Natural killer cell (primary cell): ENCODE data around the gene PMFBP1. TPM values are rescaled to one million over a fixed set of nuclear protein-coding genes. Genes with fewer than 3 reads are reported as not detected.

Experiments
- ATAC-seq, 3 donors: fragments of 150-1000 bp in 2 of 3; fragments of 200-7000 bp in 1 of 3; cut with Tn5 transposase; 1 replicate in 1 of 3; 2 replicates in 2 of 3; pipeline ENCODE4 v1.10.0; 2021; ENCODE audit warnings: mild to moderate bottlenecking in 2 of 3, moderate library complexity in 2 of 3
- DNase-seq, 2 donors: peaks; one replicate each; pipeline versions ENCODE4 v3.0.0 to v3.0.0-alpha.2; 2013 to 2021; ENCODE audit warnings: mixed read lengths in 1 of 2
- H3K27ac ChIP-seq: one replicate; pipeline ENCODE4 v1.5.1; 2013; ENCODE audit warnings: mild to moderate bottlenecking, low read length
- H3K27me3 ChIP-seq: one replicate; pipeline ENCODE4 v1.6.1; 2013; ENCODE audit warnings: low read length; ENCODE audit not compliant: control insufficient read depth, insufficient read depth
- H3K36me3 ChIP-seq: one replicate; pipeline ENCODE4 v1.6.1; 2013; ENCODE audit warnings: low read length; ENCODE audit not compliant: control insufficient read depth, insufficient read depth
- H3K4me1 ChIP-seq: one replicate; pipeline ENCODE4 v1.6.1; 2013; ENCODE audit warnings: low read length; ENCODE audit not compliant: control insufficient read depth, insufficient read depth
- H3K4me3 ChIP-seq: one replicate; pipeline ENCODE4 v1.5.1; 2013; ENCODE audit warnings: low read length
- H3K9me3 ChIP-seq: one replicate; pipeline ENCODE4 v1.6.1; 2013; ENCODE audit warnings: low read length; ENCODE audit not compliant: control insufficient read depth, insufficient read depth
- H3K27ac Mint-ChIP-seq, 2 donors: one replicate each; pipeline ENCODE4 v1.8.0; 2022; ENCODE audit warnings: mild to moderate bottlenecking in 2 of 2, mixed read lengths in 2 of 2, moderate library complexity in 1 of 2
- H3K27me3 Mint-ChIP-seq, 2 donors: one replicate each; pipeline ENCODE4 v1.8.0; 2022; ENCODE audit warnings: low read depth in 2 of 2, mixed read lengths in 2 of 2
- H3K36me3 Mint-ChIP-seq: one replicate; pipeline ENCODE4 v1.8.0; 2022; ENCODE audit warnings: mixed read lengths
- H3K4me1 Mint-ChIP-seq, 2 donors: one replicate each; pipeline ENCODE4 v1.8.0; 2022; ENCODE audit warnings: mixed read lengths in 2 of 2
- H3K4me3 Mint-ChIP-seq: one replicate; pipeline ENCODE4 v1.8.0; 2022; ENCODE audit warnings: mild to moderate bottlenecking, moderate library complexity, mixed read lengths
- H3K9me3 Mint-ChIP-seq, 2 donors: one replicate each; pipeline ENCODE4 v1.8.0; 2022; ENCODE audit warnings: mixed read lengths in 2 of 2
- CTCF ChIP-seq: fragments of 200-600 bp; IDR thresholded peaks from one replicate; pipeline ENCODE4 v1.8.0; 2022; ENCODE audit warnings: antibody characterized with exemption
- WGBS: methylation state at CpG from one replicate; pipeline ENCODE4 v1.1.7; 2013; ENCODE audit warnings: missing lambda C conversion rate; ENCODE audit not compliant: insufficient coverage; 5-methylcytosine and 5-hydroxymethylcytosine counted together
- intact Hi-C: fragments of 100-400 bp; cut with micrococcal nuclease; formaldehyde crosslinking; loops from one replicate; pipeline ENCODE4 v1.14.2; 2022
- total RNA-seq, 4 donors: library from RNA; stranded (reverse); fragments of 120-200 nt in 1 of 4; gene quantifications; one replicate each; pipeline versions ENCODE4 v1.2.3 to v1.2.4, GENCODE V29; 2013 to 2022

The PMFBP1 gene
- total RNA-seq, 3 donors from 2014 or later (not counting 1 experiment from before 2014, with no cell fraction given): 0.68 to 1.2 (median 0.99) TPM

DNA sequence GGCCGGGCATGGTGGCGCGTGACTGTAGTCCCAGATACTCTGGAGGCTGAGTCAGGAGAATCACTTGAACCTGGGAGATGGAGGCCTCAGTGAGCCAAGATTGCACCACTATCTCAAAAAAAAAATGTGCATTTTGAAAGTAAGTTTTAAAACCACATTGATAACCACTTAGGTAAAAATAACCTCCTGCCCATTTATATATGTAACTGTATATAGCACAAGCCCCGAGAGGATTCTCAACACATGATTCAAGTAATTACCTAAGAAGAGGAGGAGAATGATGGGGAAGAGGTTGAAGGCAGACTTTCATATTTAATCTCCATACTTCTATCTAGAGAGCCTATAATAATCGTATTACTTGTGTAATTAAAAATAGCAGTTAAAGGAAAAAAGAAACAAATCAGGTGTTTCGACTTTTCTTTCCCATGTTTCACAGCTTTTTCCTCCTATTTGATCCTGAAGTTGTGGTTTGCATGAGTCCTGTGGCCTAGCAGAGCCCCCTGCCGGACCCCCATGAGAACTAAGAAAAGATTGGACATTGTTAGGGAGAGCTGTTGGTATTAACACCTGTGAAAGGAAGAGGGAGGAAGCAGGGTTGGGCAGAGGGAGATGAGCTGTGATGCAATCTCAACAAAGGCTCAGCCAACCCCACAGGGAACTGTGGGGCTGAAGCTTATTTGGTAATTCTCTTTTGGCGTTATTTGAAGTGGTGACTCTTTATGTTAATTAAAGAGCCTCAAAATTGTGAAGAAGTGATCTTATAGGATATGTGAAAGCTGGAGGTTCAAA lies 22.1 kb downstream of the PMFBP1 start:
- Mint-ChIP-seq H3K36me3 (no peaks in the 10 kb centered on the region), H3K4me3 (no peak overlapping the region), H3K4me1 (peaks cover 0 to 5% of the 10 kb centered on the region in 2 donors), H3K27ac (no peak overlapping the region), H3K9me3 (no peaks in the 10 kb centered on the region), H3K27me3 (peaks cover 0 to 4% of the 10 kb centered on the region in 2 donors)
- 80% methylated on average over 6 of the region's 8 CpGs for WGBS
- intact Hi-C loops: no loop called here
- ATAC-seq (no peak), DNase-seq (no peak)
- H3K4me1 ChIP-seq: no peaks in the 10 kb centered on the region
- no peaks in the 10 kb centered on the region for H3K9me3 ChIP-seq
- no peak overlapping the region for H3K4me3 ChIP-seq
- no peaks in the 10 kb centered on the region for H3K36me3 ChIP-seq
- no peak overlapping the region for H3K27ac ChIP-seq
- TF ChIP-seq CTCF: no peak
- no peaks in the 10 kb centered on the region for H3K27me3 ChIP-seq

DNA sequence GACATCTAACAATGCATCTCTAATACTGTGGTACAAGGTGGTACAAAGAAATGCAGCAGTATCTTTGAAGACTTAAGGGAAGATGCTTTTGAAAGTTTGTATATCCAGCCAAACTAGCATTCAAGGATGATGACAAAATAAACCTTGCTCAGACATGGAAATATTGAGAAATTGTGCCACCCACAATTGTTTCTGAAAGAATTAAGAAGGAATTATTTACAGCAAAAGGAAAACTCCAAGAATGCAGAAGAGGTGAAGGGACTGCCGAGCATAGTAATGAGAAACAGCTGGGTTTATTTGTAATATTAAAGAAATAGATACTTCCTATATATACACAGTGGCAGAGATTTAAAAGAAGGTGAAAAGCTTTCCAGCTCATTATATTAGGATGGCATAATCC lies 29.5 kb downstream of the PMFBP1 start:
- H3K27ac Mint-ChIP-seq: no peak overlapping the region

DNA sequence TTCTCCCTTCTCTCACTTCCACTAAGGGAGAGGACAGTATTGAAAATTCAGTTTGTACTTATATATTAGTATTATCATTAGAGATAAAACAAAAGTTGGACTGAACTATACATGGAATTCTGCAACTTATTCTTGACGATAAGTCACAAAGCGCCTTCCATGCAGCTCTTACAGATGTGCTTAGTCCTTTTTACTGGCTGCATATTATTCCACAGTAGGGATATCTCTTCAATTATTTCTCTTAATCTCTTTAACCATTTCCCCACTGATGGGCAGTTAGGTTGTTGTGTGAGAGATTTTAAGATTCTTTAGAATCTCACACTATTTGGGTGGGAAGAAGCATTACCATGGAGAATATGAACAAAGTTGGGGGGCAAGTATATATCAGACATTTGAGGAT lies 32.0 kb downstream of the PMFBP1 start:
- no peaks in the 10 kb centered on the region for H3K9me3 Mint-ChIP-seq
- intact Hi-C loops: no loop called here
- Histone ChIP-seq H3K27me3 (no peaks in the 10 kb centered on the region), H3K4me1 (no peaks in the 10 kb centered on the region), H3K36me3 (no peaks in the 10 kb centered on the region), H3K9me3 (no peaks in the 10 kb centered on the region), H3K4me3 (no peak overlapping the region), H3K27ac (no peak overlapping the region)
- no peak for TF ChIP-seq CTCF
- ATAC-seq (no peak), DNase-seq (no peak)
- H3K4me3 Mint-ChIP-seq: no peak overlapping the region
- H3K4me1 Mint-ChIP-seq: no peaks in the 10 kb centered on the region
- WGBS: 92% methylated on average over 2 of the region's 2 CpGs
- peaks cover 0 to 3% of the 10 kb centered on the region in 2 donors for H3K27me3 Mint-ChIP-seq
- H3K36me3 Mint-ChIP-seq: no peaks in the 10 kb centered on the region
- H3K27ac Mint-ChIP-seq: no peak overlapping the region

More for the DNA sequence above, 29.5 kb downstream of the PMFBP1 start:
- Mint-ChIP-seq H3K36me3 (no peaks in the 10 kb centered on the region), H3K4me1 (no peaks in the 10 kb centered on the region), H3K4me3 (no peak overlapping the region), H3K27me3 (peaks cover 0 to 6% of the 10 kb centered on the region in 2 donors), H3K9me3 (no peaks in the 10 kb centered on the region)
- DNase-seq (no peak), ATAC-seq (no peak)
- no CpG with 5 or more reads among the region's 1 CpG for WGBS
- H3K4me1 ChIP-seq: no peaks in the 10 kb centered on the region
- no peak overlapping the region for H3K27ac ChIP-seq
- no peaks in the 10 kb centered on the region for H3K9me3 ChIP-seq
- no peak overlapping the region for H3K4me3 ChIP-seq
- no peaks in the 10 kb centered on the region for H3K27me3 ChIP-seq
- TF ChIP-seq CTCF: no peak
- no peaks in the 10 kb centered on the region for H3K36me3 ChIP-seq
- intact Hi-C loops: no loop called here
